ENCODE measurements around the gene GAS2L1.

Gene GAS2L1

GRCh38 chr22:29313576-29314466 is 7.4 kb downstream of the GAS2L1 start:
- DNase-seq (ENCODE audit: extremely low read depth, low read depth): no peak
- no peak overlapping the region for H3K4me3 ChIP-seq (replicated peaks; ENCODE audit: low read depth, low read length)
- no peak for TF ChIP-seq CTCF (IDR thresholded peaks at IDR 0.05; ENCODE audit: low read depth, low read length, missing control alignments)

GRCh38 chr22:29314537-29315285 is 8.3 kb downstream of the GAS2L1 start:
- no peak overlapping the region for H3K4me3 ChIP-seq (replicated peaks; ENCODE audit: low read depth, low read length)
- no peak for DNase-seq (ENCODE audit: extremely low read depth, low read depth)
- TF ChIP-seq CTCF (IDR thresholded peaks at IDR 0.05; ENCODE audit: low read depth, low read length, missing control alignments): no peak

GRCh38 chr22:29315286-29316140 is 9.1 kb downstream of the GAS2L1 start, which contains the start of gene RASL10A:
TSS of gene RASL10A (minus strand) at chr22:29315697. CDS start at chr22:29315246, 451 bp downstream.
- DNase-seq (ENCODE audit: extremely low read depth, low read depth): no peak
- no peak for TF ChIP-seq CTCF (IDR thresholded peaks at IDR 0.05; ENCODE audit: low read depth, low read length, missing control alignments)
- no peak within 1 kb of the TSS for H3K4me3 ChIP-seq (replicated peaks; ENCODE audit: low read depth, low read length)

GRCh38 chr22:29316141-29316828 is 9.8 kb downstream of the GAS2L1 start:
- H3K4me3 ChIP-seq (replicated peaks; ENCODE audit: low read depth, low read length): no peak overlapping the region
- DNase-seq (ENCODE audit: extremely low read depth, low read depth): no peak
- TF ChIP-seq CTCF (IDR thresholded peaks at IDR 0.05; ENCODE audit: low read depth, low read length, missing control alignments): no peak

- TF ChIP-seq CTCF (IDR thresholded peaks at IDR 0.05; ENCODE audit: low read depth, low read length, missing control alignments): no peak
Observed at GRCh38 chr22:29317827-29318454, 11.5 kb downstream of the GAS2L1 start.

More at GRCh38 chr22:29317827-29318454, 11.5 kb downstream of the GAS2L1 start:
- no peak for DNase-seq (ENCODE audit: extremely low read depth, low read depth)
- no peak overlapping the region for H3K4me3 ChIP-seq (replicated peaks; ENCODE audit: low read depth, low read length)
